ENCODE results near the gene GNG7.

- TF ChIP-seq CTCF (conservative IDR thresholded peaks at IDR 0.05 in 1 of 2, IDR thresholded peaks at IDR 0.05 in 1 of 2; ENCODE audit: extremely low read depth in 1 of 2, insufficient read depth in 1 of 2, low read depth in 1 of 2, low read length in 2 of 2), result no peak
- no peak for TF ChIP-seq EZH2 (IDR thresholded peaks at IDR 0.05; ENCODE audit: borderline replicate concordance, low read length)
These were observed 32.2 kb upstream of the GNG7 start for GRCh38 chr19:2734589-2735288.

All from mammary epithelial cell (primary cell).